ENCODE measurements around the gene IL1R2. TPM values are rescaled to one million over a fixed set of nuclear protein-coding genes. Genes with fewer than 3 reads are reported as not detected.

Gene IL1R2
- total and polyA plus RNA-seq, 2 of the 8 experiments (the other 6 are each of a cell fraction or from before 2014, with no cell fraction given), result 0.06 TPM; not detected in 1

DNA sequence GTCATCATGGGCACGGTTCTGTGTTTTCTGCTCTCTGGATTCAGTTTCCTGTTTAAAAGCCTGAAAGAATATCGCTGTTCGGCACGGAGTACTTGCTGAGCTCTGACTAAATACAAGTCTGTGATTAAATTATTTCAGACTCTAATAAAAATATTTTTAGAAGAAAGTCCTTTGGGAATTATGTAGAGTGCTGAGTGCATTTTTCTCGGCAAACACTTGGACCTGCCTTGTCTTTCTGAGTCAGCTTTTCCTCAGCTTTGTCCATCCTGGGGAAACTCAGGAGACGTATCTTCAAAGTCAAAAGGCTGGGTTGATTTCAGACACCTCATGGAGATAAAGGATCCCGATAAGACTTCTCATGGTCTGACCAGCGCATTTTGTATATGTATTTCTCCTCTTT, 45.9 kb downstream of the IL1R2 start:
- Histone ChIP-seq H2AFZ (ENCODE audit: low read length) (no peak overlapping the region), H3K79me1 (ENCODE audit: low read depth, low read length) (no peaks in the 10 kb centered on the region), H3K4me1 (replicated peaks in 1 of 4; ENCODE audit: control insufficient read depth in 3 of 4, insufficient read depth in 4 of 4, low read length in 3 of 4) (peaks cover 0 to 3% (median 0%) of the 10 kb centered on the region in 4 experiments; a peak in 1 of 7 replicates), H4K5ac (ENCODE audit: insufficient read length, low read depth, low read length) (no peak overlapping the region), H4K8ac (ENCODE audit: extremely low read depth, insufficient read depth, low read length) (no peak overlapping the region), H3K79me2 (ENCODE audit: control insufficient read depth in 1 of 2, insufficient read depth in 2 of 2, low read length in 2 of 2) (no peaks in the 10 kb centered on the region), H2BK5ac (ENCODE audit: low read depth, low read length) (no peak overlapping the region), H3K27ac (ENCODE audit: low read depth, low read length) (no peak overlapping the region), H3K36me3 (ENCODE audit: control insufficient read depth in 2 of 4, insufficient read depth in 4 of 4, low read length in 3 of 4) (no peaks in the 10 kb centered on the region), H2BK15ac (ENCODE audit: low read length) (no peak overlapping the region), H2BK12ac (ENCODE audit: low read depth, low read length) (no peak overlapping the region), H3K9me3 (ENCODE audit: insufficient read depth in 2 of 2, low read depth in 1 of 2, low read length in 1 of 2) (no peaks in the 10 kb centered on the region), H4K20me1 (replicated peaks in 1 of 2; ENCODE audit: control insufficient read depth in 1 of 2, insufficient read depth in 2 of 2, low read length in 2 of 2) (no peaks in the 10 kb centered on the region), H3K14ac (ENCODE audit: insufficient read length) (no peak overlapping the region), H3K23ac (ENCODE audit: insufficient read length) (no peak overlapping the region), H2BK120ac (replicated peaks; ENCODE audit: low read depth, low read length) (no peak overlapping the region), H3K23me2 (ENCODE audit: low read depth, low read length) (no peaks in the 10 kb centered on the region), H2BK20ac (ENCODE audit: low read length) (no peak overlapping the region), H3K18ac (ENCODE audit: extremely low read depth, low read length) (no peak overlapping the region), H3K27me3 (replicated peaks in 1 of 4; ENCODE audit: control insufficient read depth in 3 of 4, extremely low read depth in 1 of 4, insufficient read depth in 3 of 4, low read length in 3 of 4) (no peaks in the 10 kb centered on the region), H3K56ac (replicated peaks; ENCODE audit: insufficient read length, low read depth, low read length) (no peak overlapping the region), H3K4ac (replicated peaks; ENCODE audit: insufficient read length, low read depth, low read length) (no peak overlapping the region), H4K91ac (replicated peaks; ENCODE audit: insufficient read length, low read length) (no peak overlapping the region), H3K9ac (replicated peaks in 1 of 4; ENCODE audit: extremely low read depth in 1 of 4, low read depth in 3 of 4, low read length in 3 of 4) (no peak overlapping the region), H3K4me2 (ENCODE audit: insufficient read depth in 1 of 2, low read depth in 2 of 2, low read length in 2 of 2) (no peak overlapping the region), H2AK5ac (ENCODE audit: low read depth, low read length) (no peak overlapping the region), H3K4me3 (ENCODE audit: extremely low read depth in 1 of 4, insufficient read depth in 2 of 4, low read depth in 3 of 4, low read length in 4 of 4) (no peak overlapping the region)
- FAIRE-seq (no peak), DNase-seq (ENCODE audit: low read depth in 1 of 2, low spot score in 2 of 2) (no peak)
- POLR2A ChIA-PET (ENCODE audit: partially characterized antibody), result no interaction called here
- no peak for TF ChIP-seq RBBP5 (IDR thresholded peaks at IDR 0.05; ENCODE audit: borderline replicate concordance, low read depth, low read length)
- TF ChIP-seq CTBP2 (IDR thresholded peaks at IDR 0.05; ENCODE audit: borderline replicate concordance, insufficient read depth, insufficient read length, low read length), result no peak
- no peak for TF ChIP-seq SRF (IDR thresholded peaks at IDR 0.05; ENCODE audit: low read depth, low read length)
- TF ChIP-seq RNF2 (IDR thresholded peaks at IDR 0.05; ENCODE audit: borderline replicate concordance, low read depth, low read length, missing control alignments, poor library complexity, severe bottlenecking), result no peak
- no peak for TF ChIP-seq RXRA (IDR thresholded peaks at IDR 0.05; ENCODE audit: insufficient read depth, low read depth, low read length)
- TF ChIP-seq, protein P1, sequence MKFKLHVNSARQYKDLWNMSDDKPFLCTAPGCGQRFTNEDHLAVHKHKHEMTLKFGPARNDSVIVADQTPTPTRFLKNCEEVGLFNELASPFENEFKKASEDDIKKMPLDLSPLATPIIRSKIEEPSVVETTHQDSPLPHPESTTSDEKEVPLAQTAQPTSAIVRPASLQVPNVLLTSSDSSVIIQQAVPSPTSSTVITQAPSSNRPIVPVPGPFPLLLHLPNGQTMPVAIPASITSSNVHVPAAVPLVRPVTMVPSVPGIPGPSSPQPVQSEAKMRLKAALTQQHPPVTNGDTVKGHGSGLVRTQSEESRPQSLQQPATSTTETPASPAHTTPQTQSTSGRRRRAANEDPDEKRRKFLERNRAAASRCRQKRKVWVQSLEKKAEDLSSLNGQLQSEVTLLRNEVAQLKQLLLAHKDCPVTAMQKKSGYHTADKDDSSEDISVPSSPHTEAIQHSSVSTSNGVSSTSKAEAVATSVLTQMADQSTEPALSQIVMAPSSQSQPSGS (IDR thresholded peaks at IDR 0.05; ENCODE audit: low read length), result no peak
- CTCF ChIA-PET (ENCODE audit: partially characterized antibody), result interaction anchor here (1.0 to 2.3 kb wide), 9 partner anchors 12 to 435 kb away, joined by 3 to 8 read pairs (median 3); partner anchors contain the start of gene SLC9A4
- WGBS, 2 experiments (ENCODE audit: extremely low coverage in 1 of 2, insufficient coverage in 1 of 2, insufficient read length in 1 of 2, insufficient replicate concordance in 2 of 2, low coverage in 1 of 2, low lambda C conversion rate in 2 of 2, missing lambda C conversion rate in 1 of 2), result 92% methylated on average over 8 of the region's 8 CpGs; no CpG with 5 or more reads in 1 of the 2 experiments
